ENCODE data around the gene KIF3B. TPM values are rescaled to one million over a fixed set of nuclear protein-coding genes. Genes with fewer than 3 reads are reported as not detected.
A peak's percentile ranks its signal among the peaks of the same experiment; 100 is the strongest.

KIF3B gene
- total RNA-seq, 2 experiments from 2014 or later: 25.4 to 25.7 TPM

GRCh38 chr20:32301719-32302506 is 24.5 kb downstream of the KIF3B start:
- Mint-ChIP-seq H3K36me3 (ENCODE audit: low read depth) (peaks cover 21% of the 10 kb centered on the region), H3K4me1 (ENCODE audit: low read depth) (peaks cover 32% of the 10 kb centered on the region), H3K9me3 (no peaks in the 10 kb centered on the region), H3K27ac (peak overlapping the region; percentile 72), H3K27me3 (no peaks in the 10 kb centered on the region), H3K4me3 (no peak overlapping the region)
- DNase-seq (no peak), ATAC-seq (no peak)
- ChIA-PET POLR2A (interaction anchor here (1.0 to 1.5 kb wide), 4 partner anchors 15 to 112 kb away, joined by 3 to 5 read pairs (median 4); no protein-coding TSS in a partner anchor), CTCF (interaction anchor here (0.9 to 2.2 kb wide), 2 partner anchors 10 to 15 kb away, joined by 3 to 5 read pairs; no protein-coding TSS in a partner anchor)
- TF ChIP-seq, protein P1, sequence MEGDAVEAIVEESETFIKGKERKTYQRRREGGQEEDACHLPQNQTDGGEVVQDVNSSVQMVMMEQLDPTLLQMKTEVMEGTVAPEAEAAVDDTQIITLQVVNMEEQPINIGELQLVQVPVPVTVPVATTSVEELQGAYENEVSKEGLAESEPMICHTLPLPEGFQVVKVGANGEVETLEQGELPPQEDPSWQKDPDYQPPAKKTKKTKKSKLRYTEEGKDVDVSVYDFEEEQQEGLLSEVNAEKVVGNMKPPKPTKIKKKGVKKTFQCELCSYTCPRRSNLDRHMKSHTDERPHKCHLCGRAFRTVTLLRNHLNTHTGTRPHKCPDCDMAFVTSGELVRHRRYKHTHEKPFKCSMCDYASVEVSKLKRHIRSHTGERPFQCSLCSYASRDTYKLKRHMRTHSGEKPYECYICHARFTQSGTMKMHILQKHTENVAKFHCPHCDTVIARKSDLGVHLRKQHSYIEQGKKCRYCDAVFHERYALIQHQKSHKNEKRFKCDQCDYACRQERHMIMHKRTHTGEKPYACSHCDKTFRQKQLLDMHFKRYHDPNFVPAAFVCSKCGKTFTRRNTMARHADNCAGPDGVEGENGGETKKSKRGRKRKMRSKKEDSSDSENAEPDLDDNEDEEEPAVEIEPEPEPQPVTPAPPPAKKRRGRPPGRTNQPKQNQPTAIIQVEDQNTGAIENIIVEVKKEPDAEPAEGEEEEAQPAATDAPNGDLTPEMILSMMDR (IDR thresholded peaks at IDR 0.05): no peak
- intact Hi-C loops (cut with micrococcal nuclease): no loop called here

GRCh38 chr20:32302507-32302872 is 25.0 kb downstream of the KIF3B start:
- Mint-ChIP-seq H3K27ac (peak overlapping the region; percentile 20), H3K4me1 (ENCODE audit: low read depth) (peaks cover 28% of the 10 kb centered on the region)

DNA sequence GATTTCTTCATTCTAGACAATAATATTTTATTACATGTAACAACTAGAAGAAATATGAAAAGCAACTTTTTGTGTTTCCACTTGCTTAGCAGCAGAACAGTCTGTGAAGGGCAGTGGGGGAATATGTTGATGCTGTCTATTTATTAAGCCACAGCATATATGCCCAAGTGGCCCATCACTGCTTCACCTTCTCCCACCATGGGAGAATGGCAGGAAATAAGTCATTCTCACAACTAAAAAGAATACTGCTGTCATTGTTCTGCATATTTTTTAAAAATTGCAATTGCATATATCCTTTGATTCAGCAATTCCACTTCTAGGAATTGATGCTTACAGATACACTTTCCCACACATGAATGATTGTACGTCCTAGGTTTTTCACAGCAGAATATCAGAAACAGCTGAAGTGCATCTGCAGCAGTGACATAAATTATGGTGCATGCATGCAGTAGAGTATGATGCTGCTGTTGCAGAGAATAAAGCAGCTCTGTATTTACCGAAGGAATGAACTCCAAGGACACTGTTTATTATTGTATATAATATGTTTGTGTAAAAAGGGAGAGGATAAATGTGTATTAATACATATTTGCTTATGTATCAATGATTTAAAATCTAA is 26.8 kb downstream of the KIF3B start:
- CTCF ChIA-PET: no interaction called here
- POLR2A ChIA-PET: interaction anchor here (1.2 kb wide), 1 partner anchor 18 kb away, joined by 5 read pairs; no protein-coding TSS in a partner anchor
- H3K4me1 Mint-ChIP-seq (ENCODE audit: low read depth): peaks cover 20% of the 10 kb centered on the region
- H3K36me3 Mint-ChIP-seq (ENCODE audit: low read depth): peaks cover 15% of the 10 kb centered on the region
- TF ChIP-seq, protein P1 (IDR thresholded peaks at IDR 0.05): no peak
- H3K9me3 Mint-ChIP-seq: no peaks in the 10 kb centered on the region
- DNase-seq: no peak
- ATAC-seq: no peak
- H3K27me3 Mint-ChIP-seq: no peaks in the 10 kb centered on the region
- no peak overlapping the region for H3K4me3 Mint-ChIP-seq
- no peak overlapping the region for H3K27ac Mint-ChIP-seq
- intact Hi-C loops (cut with micrococcal nuclease): no loop called here

More at GRCh38 chr20:32302507-32302872, 25.0 kb downstream of the KIF3B start:
- Mint-ChIP-seq H3K36me3 (ENCODE audit: low read depth) (peaks cover 18% of the 10 kb centered on the region), H3K9me3 (no peaks in the 10 kb centered on the region), H3K4me3 (no peak overlapping the region), H3K27me3 (no peaks in the 10 kb centered on the region)
- ATAC-seq: no peak
- CTCF ChIA-PET: interaction anchor here (2.2 kb wide), 1 partner anchor 10 kb away, joined by 5 read pairs; no protein-coding TSS in a partner anchor
- POLR2A ChIA-PET: interaction anchor here (1.0 to 1.4 kb wide), 3 partner anchors 15 to 113 kb away, joined by 3 to 4 read pairs (median 3); no protein-coding TSS in a partner anchor
- TF ChIP-seq, protein P1 (IDR thresholded peaks at IDR 0.05): no peak
- DNase-seq: no peak
- intact Hi-C loops (cut with micrococcal nuclease): no loop called here

DNA sequence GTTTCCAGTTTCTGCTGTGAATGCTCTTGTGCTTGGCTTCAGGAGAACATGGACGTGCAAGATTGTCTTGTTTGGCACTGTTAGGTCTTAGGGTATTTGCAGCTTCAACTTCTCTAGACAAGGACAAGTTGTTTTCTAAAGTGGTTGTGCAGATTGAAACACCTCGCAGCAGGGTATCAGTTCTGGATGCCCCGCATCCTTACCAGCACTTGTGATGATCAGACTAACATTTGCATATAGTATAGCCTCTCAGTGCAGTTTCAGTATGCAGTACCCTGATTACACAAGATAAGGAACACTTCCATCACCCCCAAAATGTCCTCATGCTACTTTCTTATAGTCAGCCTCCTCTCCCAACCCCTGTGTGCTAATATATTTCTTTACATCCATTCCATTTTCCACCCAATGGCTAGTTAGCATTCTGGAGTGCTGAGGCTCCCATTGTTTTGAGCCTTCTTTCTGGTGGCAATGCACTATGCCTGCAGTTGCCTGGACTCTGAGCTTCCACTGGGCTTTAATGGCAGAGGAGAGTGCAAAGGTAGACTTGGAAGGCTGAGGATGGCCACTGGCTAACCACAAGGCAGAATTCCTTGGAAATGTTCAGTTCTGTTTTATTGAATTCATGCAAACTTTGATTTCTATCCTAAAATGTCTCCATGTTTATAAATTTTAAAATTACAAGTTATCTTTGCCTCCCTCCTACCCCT is 35.4 kb downstream of the KIF3B start:
- peaks cover 9% of the 10 kb centered on the region for H3K4me1 Mint-ChIP-seq (ENCODE audit: low read depth)
- TF ChIP-seq, protein P1 (IDR thresholded peaks at IDR 0.05): no peak
- no peak overlapping the region for H3K4me3 Mint-ChIP-seq
- ATAC-seq (no peak), DNase-seq (no peak)
- H3K9me3 Mint-ChIP-seq: no peaks in the 10 kb centered on the region
- CTCF ChIA-PET: no interaction called here
- intact Hi-C loops (cut with micrococcal nuclease): no loop called here
- peak overlapping the region; percentile 67 for H3K27ac Mint-ChIP-seq
- peaks cover 59% of the 10 kb centered on the region for H3K36me3 Mint-ChIP-seq (ENCODE audit: low read depth)
- H3K27me3 Mint-ChIP-seq: no peaks in the 10 kb centered on the region
- POLR2A ChIA-PET: interaction anchor here (0.7 kb wide), 1 partner anchor 43 kb away, joined by 4 read pairs; no protein-coding TSS in a partner anchor
